HG03039 (cell line): Measurements from ENCODE around the gene VRK3.
A peak's percentile ranks its signal among the peaks of the same experiment; 100 is the strongest.

Experiments
- ATAC-seq: cut with Tn5 transposase; IDR thresholded peaks from one replicate; pipeline ENCODE4 v1.9.1; 2021; ENCODE audit warnings: mild to moderate bottlenecking, moderate library complexity; ENCODE audit not compliant: unreplicated experiment

The VRK3 gene

GRCh38 chr19:50030937-50031336, 5.8 kb upstream of the VRK3 start:
- ATAC-seq, result no peak

- ATAC-seq, result no peak
Observed at GRCh38 chr19:50030225-50030624, 5.1 kb upstream of the VRK3 start.

DNA sequence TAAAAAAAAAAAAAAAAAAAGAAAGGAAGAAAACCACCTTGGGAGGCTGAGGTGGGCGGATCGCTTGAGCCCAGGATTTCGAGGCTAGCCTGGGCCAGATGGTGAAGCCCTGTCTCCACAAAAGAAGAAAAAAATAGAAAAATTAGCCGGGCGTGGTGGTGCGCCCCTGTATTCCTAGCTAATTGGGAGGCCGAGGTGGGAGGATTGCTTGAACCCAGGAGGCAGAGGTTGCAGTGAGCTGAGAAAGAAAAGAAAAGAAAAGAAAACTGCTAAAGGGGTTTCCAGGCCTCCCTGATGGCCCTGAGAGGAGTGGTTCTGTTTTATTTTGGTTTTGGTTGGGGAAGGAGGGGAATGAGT, 1.4 kb upstream of the VRK3 start:
- ATAC-seq, result no peak

- peak; percentile 53 for ATAC-seq
Observed at GRCh38 chr19:50025794-50026549, 800 bp upstream of the VRK3 start, which contains the start of gene ZNF473. Gene ZNF473 (plus strand): TSS chr19:50026005. CDS start chr19:50031083, 5,078 bp downstream.

DNA sequence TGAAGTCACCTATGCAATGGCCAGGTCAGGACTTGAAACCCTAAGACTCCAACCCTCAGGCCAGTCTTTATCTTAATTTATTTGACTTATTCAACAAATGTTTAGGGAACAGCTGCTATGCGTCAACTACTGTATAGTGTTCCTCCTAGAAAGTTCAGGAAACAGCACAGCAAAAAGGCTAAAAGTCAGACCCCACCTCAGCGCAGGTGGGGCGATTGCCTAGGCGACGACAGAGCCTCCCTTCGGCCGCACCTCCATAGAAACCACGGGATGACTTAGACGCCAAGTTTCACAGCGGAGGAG, 502 bp downstream of the VRK3 start:
- no peak for ATAC-seq

DNA sequence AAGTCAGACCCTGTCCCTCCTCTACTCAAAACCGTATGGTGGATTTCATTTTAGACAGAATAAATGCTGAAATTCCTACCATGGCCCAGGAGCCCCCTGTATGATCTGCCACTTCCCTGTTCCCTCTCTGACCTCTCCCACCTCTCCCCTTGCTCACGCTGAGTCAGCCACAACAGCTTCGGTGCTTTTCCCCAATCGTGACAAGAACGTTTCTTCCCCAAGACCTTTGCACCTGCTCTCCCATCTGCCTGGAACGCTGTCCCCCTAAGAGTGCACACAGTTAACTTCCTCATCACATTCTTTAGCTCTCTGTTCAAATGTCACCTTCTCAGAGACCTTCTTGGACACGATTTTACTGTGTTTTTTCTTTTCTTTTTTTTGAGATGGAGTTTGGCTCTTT, 2.3 kb downstream of the VRK3 start:
- ATAC-seq, result no peak

DNA sequence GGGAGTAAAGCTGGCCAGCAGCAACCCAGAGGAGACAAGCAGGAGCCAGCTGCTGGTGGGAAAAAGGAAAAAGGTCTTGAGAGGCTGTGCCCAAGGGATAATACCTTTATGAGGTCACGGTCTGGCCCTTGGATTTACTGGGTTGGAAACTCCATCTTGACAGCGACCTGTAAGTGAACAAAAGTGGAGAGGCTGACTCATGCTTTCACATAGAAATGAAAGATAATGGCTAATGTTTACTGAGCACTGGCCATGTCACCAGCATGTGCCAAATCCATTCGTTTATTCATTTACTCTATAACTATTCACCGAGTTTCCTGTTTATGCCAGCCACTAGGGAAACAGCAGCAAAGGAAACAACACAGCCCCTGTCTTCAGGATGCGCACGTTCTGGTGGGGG, 4.7 kb downstream of the VRK3 start:
- ATAC-seq, result no peak

GRCh38 chr19:50016225-50016807, 8.9 kb downstream of the VRK3 start:
- no peak for ATAC-seq

- no peak for ATAC-seq
Observed at GRCh38 chr19:50008532-50008931, 16.6 kb downstream of the VRK3 start.

GRCh38 chr19:50007947-50008346, 17.2 kb downstream of the VRK3 start:
- ATAC-seq, result no peak

- ATAC-seq, result no peak
Observed at GRCh38 chr19:50007170-50007569, 18.0 kb downstream of the VRK3 start.

- ATAC-seq, result no peak
Observed at GRCh38 chr19:50005428-50005827, 19.7 kb downstream of the VRK3 start.

DNA sequence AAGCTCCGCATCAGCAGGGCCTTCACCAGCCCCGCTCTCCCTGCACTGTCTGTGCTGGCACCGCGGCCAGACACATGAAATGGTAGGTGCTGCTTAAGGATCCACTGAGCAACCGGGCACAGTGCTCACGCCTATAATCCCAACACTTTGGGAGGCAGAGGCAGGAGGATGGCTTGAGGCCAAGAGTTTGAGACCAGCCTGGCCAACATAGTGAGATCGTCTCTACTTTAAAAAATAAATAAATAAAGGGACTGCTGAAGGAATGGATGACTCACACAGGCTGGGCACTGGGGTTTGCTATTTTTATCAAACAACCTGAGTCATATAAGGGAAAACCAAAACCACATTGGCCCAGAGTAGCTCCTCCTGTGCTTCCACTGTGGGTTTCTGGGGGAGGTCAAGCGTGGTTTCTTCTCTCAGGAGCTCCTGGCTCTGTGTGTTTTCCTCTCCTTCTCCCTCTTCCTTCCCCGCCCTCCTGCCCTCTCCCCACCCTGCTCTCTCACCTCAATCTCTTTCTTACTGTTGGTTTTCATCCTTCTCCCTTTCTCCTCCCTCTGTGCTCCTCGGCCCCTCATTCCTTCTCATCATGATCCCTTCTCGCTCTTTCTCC, 21.3 kb downstream of the VRK3 start:
- no peak for ATAC-seq

DNA sequence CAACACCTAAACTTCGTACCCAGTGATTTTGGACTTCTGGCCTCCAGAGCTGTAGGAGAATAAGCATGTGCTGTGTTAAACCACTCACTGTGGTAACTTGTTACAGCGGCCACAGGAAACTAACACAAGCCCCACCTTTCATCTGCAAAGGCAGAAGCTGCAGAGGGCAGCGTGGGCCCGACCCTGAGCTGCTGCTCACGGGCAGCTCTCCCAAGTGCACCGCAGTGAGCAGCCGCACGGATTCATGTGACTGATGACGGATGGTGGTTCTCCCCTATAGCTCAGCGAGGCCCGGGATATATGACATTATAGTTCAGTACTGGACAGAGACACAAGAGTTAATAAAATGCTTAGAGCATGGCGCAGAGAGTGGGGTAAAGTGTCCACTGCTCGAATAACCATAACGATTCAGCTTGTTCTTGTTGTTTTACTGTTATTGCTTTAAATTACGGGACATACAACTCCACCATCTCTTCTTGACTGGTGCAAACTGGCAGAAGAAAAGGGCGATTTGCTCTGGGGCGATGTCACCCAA, 21.9 kb downstream of the VRK3 start:
- no peak for ATAC-seq

GRCh38 chr19:50002386-50002960, 22.7 kb downstream of the VRK3 start:
- no peak for ATAC-seq

DNA sequence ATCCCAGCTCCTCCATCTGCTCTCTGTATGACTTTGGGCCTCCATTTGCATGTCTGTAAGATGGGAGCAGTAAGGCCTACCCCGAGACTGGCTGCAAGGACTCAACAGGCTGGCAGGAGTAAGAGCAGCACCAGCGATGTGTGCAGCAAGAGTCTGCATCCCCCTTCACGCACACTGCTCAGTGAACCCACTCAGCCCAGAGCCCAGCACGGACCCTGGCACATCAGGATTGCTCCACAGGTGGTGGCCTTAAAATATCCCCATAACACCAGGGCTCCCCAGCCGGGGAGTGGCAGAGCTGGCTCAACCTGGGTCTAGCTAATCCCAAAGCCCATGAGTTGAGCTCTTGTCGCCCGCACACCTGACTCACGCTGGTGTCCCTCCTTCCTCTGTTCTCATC, 23.4 kb downstream of the VRK3 start:
- ATAC-seq, result no peak

DNA sequence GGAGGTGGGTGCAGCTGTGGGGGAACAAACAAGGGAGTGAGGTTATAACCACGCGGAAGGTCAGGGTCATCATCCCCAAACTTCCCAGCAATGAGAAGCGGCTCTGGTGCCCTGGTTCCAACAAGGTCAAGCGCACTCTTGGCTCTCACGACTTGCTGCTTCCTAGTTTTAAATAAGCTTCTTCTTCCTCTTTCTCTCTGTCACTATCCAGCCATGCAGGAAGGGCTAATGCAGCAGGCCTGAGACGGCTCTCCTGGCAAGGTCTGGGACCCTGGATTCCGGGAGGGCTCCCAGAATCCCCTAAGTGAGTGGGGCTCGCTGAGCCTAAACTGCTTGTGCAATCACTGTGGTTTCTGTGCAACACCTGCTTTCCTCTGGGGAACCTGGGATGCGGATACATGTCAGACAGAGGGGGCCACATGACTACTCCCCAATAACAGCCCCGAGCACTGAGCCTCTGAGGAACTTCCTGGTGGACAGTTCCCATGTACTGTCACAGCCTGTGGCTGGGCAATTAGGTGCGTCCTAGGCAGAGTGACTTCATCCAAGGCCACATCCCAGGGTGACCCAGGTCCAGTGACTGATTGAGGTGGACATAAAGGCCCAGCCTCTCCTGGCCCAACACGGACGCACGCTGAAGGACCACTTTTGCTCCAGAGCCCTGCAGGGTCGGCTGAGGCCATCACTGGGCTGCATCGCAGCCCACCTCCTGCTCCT, 24.2 kb downstream of the VRK3 start:
- ATAC-seq, result no peak

GRCh38 chr19:50000038-50000840, 24.9 kb downstream of the VRK3 start:
- ATAC-seq, result no peak

GRCh38 chr19:49999371-50000010, 25.7 kb downstream of the VRK3 start:
- no peak for ATAC-seq

DNA sequence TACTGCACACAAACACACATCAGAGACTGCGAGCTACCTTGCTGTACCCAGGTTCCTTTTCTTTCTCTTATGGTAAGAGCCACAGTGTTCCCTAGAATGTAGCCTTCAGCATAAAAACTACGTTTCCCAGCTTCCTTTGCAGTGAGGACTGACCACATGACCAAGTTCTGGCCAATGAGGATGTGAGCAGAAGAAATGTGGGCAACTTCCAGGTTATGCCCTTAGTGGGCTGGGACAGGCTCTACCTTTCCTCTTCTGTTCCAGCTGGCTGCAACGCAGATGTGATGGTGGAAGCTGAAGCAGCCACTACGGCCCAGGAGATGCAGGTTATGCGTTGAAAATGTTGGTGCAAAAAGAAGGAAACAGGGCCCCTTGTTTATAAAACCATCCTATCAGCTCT, 27.5 kb downstream of the VRK3 start:
- no peak for ATAC-seq
